Activated CD4-positive, alpha-beta T cell treated with anti-CD3 and anti-CD28 coated beads, Interleukin-2, Interleukin-4, amounts not matched to agents 100 ng/mL and 50 ng/mL, durations not matched to agents 16 hours and 8 hours (primary cell): Measurements from ENCODE around the gene REEP6.

Experiments used
- DNase-seq: peaks from one replicate; pipeline ENCODE4 v3.0.0-alpha.2; 2020; ENCODE audit warnings: low spot score

REEP6 gene

GRCh38 chr19:1491114-1491848 is at the start of gene REEP6:
Gene REEP6, plus strand, starts transcription at chr19:1491181. Its CDS starts 89 bp downstream, at chr19:1491270.
- no peak for DNase-seq

DNA sequence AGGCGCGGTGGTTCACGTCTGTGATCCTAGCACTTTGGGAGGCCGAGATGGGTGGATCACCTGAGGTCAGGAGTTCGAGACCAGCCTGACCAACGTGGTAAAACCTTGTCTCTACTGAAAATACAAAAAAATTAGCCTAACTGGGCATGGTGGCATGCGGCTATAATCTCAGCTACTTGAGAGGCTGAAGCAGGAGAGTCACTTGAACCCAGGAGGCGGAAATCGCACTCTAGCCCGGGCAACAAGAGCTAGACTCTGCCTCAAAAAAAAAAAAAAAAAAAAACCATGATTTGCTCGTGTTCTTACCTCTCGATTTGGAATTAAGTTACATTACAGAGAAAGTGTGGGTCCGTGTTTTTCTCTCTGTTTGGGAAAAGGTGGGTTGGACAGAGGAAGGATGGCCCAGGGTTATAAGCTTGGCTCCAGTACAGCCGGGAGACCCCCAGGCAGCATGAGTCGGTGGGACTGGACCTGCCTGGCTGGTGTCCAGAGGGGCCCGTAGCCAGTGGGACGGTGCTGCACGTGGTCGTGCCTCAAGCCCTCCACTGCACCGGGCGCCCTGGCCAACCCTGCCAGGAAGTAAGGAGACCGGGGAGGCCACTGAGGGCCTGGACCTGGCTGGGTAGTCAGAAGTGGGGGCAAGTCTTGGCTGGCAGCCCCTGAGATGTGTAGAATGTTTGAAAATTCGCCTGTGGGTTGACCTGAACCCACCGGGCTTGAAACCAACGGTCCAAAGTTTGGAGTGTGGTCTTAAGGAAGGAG is 49.1 kb upstream of the REEP6 start:
- DNase-seq: no peak

GRCh38 chr19:1445185-1445931 is 45.6 kb upstream of the REEP6 start:
- peak; percentile 82 for DNase-seq

GRCh38 chr19:1445932-1446712 is 44.9 kb upstream of the REEP6 start:
- DNase-seq: no peak

DNA sequence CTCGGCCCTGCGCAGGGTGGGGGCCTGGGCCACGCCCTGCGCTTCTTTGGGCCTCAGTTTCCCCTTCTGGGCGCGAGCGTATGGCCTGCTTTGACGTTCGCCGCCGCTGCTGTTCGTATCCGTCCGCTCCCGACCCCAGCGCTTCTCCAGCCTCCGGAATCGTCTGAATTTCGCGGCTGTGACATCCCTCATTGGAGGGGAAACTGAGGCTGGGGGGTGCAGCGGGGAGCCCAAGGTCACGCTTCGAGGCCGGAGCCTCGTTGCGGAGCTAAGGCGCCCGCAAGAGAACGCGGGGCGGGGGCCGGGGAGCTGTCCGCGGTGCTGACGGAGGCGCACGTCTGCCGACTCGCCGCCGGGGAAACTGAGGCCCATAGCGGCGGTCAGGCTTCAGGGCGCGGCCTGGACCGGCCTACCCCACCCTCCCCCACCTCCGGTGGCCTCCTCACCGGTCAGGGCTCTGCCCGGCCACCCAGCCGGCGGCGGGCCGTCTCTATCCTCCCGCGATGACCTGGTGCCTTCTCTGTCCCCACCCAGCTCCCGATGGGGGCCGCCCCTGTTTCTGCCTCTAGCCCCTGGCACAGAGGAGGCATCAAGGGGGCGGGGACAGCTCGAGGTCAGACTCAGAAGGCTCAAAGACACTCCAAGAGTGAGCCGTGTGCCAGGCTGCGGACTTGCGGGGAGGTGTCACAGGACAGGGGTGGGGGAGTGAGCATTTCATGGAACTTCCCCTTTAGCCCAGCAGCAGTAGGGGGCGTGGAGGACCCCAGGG is 44.1 kb upstream of the REEP6 start:
- DNase-seq: no peak

GRCh38 chr19:1447504-1447903 is 43.5 kb upstream of the REEP6 start:
- DNase-seq: no peak

DNA sequence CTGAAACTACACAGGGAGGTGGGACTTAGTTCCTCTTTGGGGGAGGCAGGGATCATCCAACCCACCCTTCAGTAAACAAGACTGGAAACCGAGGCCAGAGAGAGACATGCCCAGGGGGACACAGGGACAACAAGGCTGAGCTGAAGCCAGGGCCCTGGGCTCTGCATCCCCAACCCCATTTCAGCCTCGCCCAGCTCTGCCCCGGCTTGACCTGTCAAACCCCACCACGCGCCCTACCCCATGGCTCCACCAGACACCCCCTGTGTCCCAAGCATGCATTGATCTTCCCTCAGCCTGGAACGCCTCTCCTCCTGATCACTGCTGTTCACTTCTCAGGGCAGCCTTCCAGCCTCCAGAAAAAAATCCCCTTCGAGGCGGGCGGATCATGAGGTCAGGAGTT is 43.0 kb upstream of the REEP6 start:
- no peak for DNase-seq

DNA sequence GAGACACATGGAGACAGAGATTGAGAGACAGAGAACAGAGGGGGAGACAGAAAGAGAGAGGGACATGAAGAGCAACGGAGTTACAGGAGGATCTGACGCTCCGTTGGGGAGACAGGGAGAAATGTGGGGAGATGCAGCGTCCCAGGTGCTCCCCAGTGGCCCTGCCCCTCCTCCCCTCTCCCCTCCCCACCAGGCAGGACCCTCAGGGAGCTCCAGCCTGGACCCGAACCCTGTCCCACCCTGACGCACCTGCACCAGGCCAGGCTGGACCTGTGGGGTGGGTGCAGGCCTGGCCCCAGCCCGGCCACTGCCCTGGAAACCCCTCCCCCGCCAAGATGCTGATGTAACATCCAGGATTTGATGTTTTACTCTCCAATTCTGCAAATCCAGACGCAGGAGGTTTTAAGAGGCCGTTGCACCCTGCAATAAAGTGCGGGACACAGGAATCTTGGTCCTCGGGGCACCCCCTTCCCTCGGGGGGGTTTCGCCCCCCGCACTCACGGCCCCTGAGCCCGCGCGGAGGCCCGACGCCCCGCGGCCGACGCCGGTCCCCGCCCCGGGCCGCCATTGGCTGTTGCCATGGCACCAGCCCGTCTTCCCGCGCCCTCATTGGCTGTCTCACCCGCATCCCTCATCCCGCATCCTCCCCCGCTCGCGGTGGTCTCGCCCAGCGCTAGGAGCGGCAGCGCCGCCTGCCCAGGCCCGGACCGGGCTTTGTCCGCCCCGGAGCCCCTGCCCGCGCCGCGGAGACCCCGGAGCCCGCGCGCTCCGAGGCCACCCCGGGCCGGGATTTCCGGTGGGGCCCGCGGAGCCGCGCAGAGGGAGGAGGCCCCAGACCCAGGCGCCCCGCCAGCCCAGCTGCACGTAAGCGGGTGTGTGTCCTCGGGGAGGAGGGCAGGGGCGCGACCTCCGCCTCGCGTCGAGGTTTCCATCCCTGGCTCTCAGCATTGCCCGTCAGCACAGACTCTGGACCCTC is 41.2 kb upstream of the REEP6 start, which contains the start of gene APC2:
TSS of gene APC2 (plus strand) at position 655 of the 976 bp plus-strand sequence. CDS start 2,881 bp downstream, outside the sequence.
- no peak for DNase-seq

- DNase-seq: no peak
Measured at GRCh38 chr19:1450735-1451731, 39.9 kb upstream of the REEP6 start.

DNA sequence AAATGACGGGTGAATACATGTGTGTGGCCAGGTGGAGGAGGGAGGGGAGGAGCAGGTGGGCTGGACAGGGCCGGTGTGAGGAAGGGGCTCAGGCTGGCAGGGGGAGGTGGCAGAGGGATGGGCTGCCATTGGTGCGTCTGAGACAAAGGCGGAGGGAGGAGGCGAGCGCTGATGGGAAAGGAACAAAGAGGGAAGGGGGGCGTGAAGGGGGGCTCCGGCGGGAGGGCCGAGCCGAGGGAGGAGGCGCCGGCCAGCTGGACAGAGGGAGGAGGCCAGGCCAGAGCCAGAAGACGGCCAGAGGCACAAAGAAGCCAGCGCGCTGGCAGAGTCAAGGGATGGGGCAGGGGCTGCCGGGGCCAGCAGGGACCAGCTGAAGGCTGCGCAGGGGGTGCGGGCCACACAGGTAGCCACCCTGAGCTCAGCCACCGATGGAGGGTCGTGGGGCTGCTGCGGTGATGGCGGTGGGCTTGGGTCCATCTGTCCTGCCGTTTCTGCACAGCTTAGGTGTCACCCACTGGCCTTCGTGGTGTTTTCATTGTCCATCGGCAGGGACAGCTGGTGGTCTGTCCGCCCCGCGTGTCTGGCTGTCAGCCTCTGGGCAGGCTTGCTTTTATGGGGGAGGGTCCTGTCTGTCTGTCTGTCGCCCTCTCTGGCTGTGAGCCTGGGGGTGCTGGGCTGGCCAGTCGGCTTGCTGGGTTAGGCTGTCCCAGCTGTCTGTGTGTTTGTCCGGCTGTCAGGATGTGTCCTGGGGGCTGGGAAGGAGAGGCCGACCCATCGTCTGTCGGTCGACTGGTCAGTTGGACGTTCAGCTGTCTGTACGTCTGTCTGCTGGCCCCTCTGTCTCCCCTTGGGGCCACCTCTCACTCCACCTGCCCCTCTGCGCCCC is 38.8 kb upstream of the REEP6 start:
- DNase-seq: no peak

DNA sequence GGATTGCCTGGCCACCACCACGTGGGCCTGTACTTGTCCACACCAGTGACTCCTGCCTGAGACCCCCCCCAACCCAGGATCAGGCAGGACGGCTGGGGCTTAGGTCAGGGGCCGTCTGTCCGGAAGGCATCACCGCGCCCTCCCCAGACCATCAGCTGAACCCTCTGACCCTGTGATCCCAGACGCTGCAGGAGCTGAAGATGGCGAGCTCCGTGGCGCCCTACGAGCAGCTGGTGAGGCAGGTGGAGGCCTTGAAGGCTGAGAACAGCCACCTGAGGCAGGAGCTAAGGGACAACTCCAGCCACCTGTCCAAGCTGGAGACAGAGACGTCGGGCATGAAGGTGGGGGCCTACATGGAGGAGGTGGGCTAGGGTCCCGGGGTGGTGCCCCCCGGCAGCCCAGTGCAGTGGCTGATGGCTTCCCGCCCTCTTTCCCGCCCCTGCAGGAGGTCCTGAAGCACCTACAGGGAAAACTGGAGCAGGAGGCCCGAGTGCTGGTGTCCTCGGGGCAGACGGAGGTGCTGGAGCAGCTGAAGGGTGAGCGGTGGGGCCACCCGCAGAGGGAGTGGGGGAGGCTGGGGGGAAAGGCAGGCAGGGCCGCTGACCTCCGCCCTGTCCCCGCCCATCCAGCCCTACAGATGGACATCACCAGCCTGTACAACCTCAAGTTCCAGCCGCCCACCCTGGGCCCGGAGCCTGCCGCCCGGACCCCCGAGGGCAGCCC is 38.0 kb upstream of the REEP6 start:
- DNase-seq: no peak

- DNase-seq: no peak
Measured at GRCh38 chr19:1453525-1454364, 37.2 kb upstream of the REEP6 start.

GRCh38 chr19:1455002-1455335 is 36.0 kb upstream of the REEP6 start:
- no peak for DNase-seq

- DNase-seq: peak; percentile 74
Measured at GRCh38 chr19:1455336-1456120, 35.5 kb upstream of the REEP6 start.
